Measurements from ENCODE around the gene ETHE1.

GRCh38 chr19:43462785-43463380 lies 64.1 kb downstream of the ETHE1 start:
- TF ChIP-seq POLR2AphosphoS5 (IDR thresholded peaks at IDR 0.05; ENCODE audit: borderline replicate concordance, low read depth, low read length), result no peak
- no peak for TF ChIP-seq EZH2 (IDR thresholded peaks at IDR 0.05)
- TF ChIP-seq FOXP2 (optimal IDR thresholded peaks at IDR 0.05; ENCODE audit: control extremely low read depth, extremely low read length, insufficient read depth), result no peak

Data from SK-N-MC (cell line).